Thymus (tissue), 11 donors: Measurements from ENCODE around the gene RPL39L. TPM values are rescaled to one million over a fixed set of nuclear protein-coding genes. Genes with fewer than 3 reads are reported as not detected.
"Not testable (repeated sequence)": the region's sequence is repeated elsewhere in the genome, so short reads cannot be mapped to it uniquely, and the experiment has no call there.

Source experiments
- DNase-seq, 9 donors: peaks; one replicate each; pipeline ENCODE4 v3.0.0-alpha.2; 2013; ENCODE audit warnings: low spot score in 9 of 9, low read depth in 6 of 9, missing footprints in 1 of 9
- H3K27ac ChIP-seq, 2 donors: one replicate each; pipeline ENCODE4 v1.5.1; 2013; ENCODE audit warnings: control low read depth in 1 of 2, low read depth in 1 of 2, low read length in 1 of 2, mild to moderate bottlenecking in 1 of 2, moderate library complexity in 1 of 2
- H3K27me3 ChIP-seq, 2 donors: one replicate each; pipeline ENCODE4 v1.5.1; 2013; ENCODE audit warnings: low read length in 1 of 2; ENCODE audit not compliant: control insufficient read depth in 2 of 2, insufficient read depth in 1 of 2
- H3K36me3 ChIP-seq, 2 donors: one replicate each; pipeline ENCODE4 v1.5.1; 2013; ENCODE audit warnings: low read length in 1 of 2, mild to moderate bottlenecking in 1 of 2, moderate library complexity in 1 of 2; ENCODE audit not compliant: control insufficient read depth in 2 of 2, insufficient read depth in 2 of 2
- H3K4me1 ChIP-seq, 2 donors: one replicate each; pipeline ENCODE4 v1.5.1; 2013; ENCODE audit warnings: low read length in 2 of 2; ENCODE audit not compliant: control insufficient read depth in 2 of 2, insufficient read depth in 2 of 2
- H3K4me3 ChIP-seq, 2 donors: one replicate each; pipeline ENCODE4 v1.5.1; 2013; ENCODE audit warnings: low read length in 2 of 2, control low read depth in 1 of 2, mild to moderate bottlenecking in 1 of 2
- H3K9me3 ChIP-seq, 2 donors: one replicate each; pipeline ENCODE4 v1.5.1; 2013; ENCODE audit warnings: low read length in 1 of 2, mild to moderate bottlenecking in 1 of 2; ENCODE audit not compliant: control insufficient read depth in 2 of 2, insufficient read depth in 1 of 2
- WGBS: extraction: QIAGEN DNeasy Blood & Tissue Kit; methylation state at CpG from one replicate; pipeline ENCODE4 v1.1.7; 2013; 5-methylcytosine and 5-hydroxymethylcytosine counted together
- polyA plus RNA-seq: library from polyadenylated mRNA; stranded (reverse); fragments of 200-250 nt; gene quantifications from one replicate; pipeline ENCODE4 v1.2.3, GENCODE V29; 2013
- total RNA-seq: library from RNA; stranded (reverse); fragments of 120-200 nt; gene quantifications from one replicate; pipeline ENCODE4 v1.2.4, GENCODE V29; 2013
- donor health status: healthy.

Gene RPL39L
- total and polyA plus RNA-seq, 2 donors: 7.6 to 36.6 TPM

- no peaks in the 10 kb centered on the region for H3K36me3 ChIP-seq
- H3K9me3 ChIP-seq: peaks cover 0 to 9% of the 10 kb centered on the region in 2 donors
- peak in 4 of 9 donors; percentile 19 to 57 (median 28) for DNase-seq
- no peak overlapping the region for H3K4me3 ChIP-seq
- no peaks in the 10 kb centered on the region for H3K27me3 ChIP-seq
- no peak overlapping the region for H3K27ac ChIP-seq
- no peaks in the 10 kb centered on the region for H3K4me1 ChIP-seq
- WGBS: 88% methylated on average over 2 of the region's 2 CpGs
Measured at GRCh38 chr3:187150599-187150998, 11.3 kb upstream of the RPL39L start.

GRCh38 chr3:187150186-187150585 lies 10.9 kb upstream of the RPL39L start:
- Histone ChIP-seq H3K27ac (no peak overlapping the region), H3K4me3 (no peak overlapping the region), H3K27me3 (no peaks in the 10 kb centered on the region), H3K36me3 (no peaks in the 10 kb centered on the region), H3K9me3 (peaks cover 0 to 13% of the 10 kb centered on the region in 2 donors), H3K4me1 (no peaks in the 10 kb centered on the region)
- no peak for DNase-seq
- 97% methylated on average over 7 of the region's 7 CpGs for whole genome bisulfite sequencing

GRCh38 chr3:187146389-187146788 lies 7.1 kb upstream of the RPL39L start:
- Histone ChIP-seq H3K27me3 (no peaks in the 10 kb centered on the region), H3K36me3 (no peaks in the 10 kb centered on the region), H3K4me1 (no peaks in the 10 kb centered on the region), H3K27ac (no peak overlapping the region), H3K9me3 (peaks cover 0 to 18% of the 10 kb centered on the region in 2 donors), H3K4me3 (no peak overlapping the region)
- 88% methylated on average over 3 of the region's 3 CpGs for WGBS
- no peak for DNase-seq

- 99% methylated on average over 3 of the region's 3 CpGs for WGBS
- Histone ChIP-seq H3K27me3 (no peaks in the 10 kb centered on the region), H3K36me3 (no peaks in the 10 kb centered on the region), H3K4me3 (no peak overlapping the region), H3K4me1 (no peaks in the 10 kb centered on the region), H3K9me3 (peaks cover 0 to 17% of the 10 kb centered on the region in 2 donors), H3K27ac (no peak overlapping the region)
- DNase-seq: no peak
Measured at GRCh38 chr3:187145149-187145895, 6.0 kb upstream of the RPL39L start.

- Histone ChIP-seq H3K27ac (peak overlapping the region in 1 of 2 donors; percentile 95), H3K4me3 (peak overlapping the region; percentile 61 to 62), H3K9me3 (peaks cover 0 to 16% of the 10 kb centered on the region in 2 donors), H3K4me1 (peaks cover 9 to 14% of the 10 kb centered on the region in 2 donors), H3K27me3 (no peaks in the 10 kb centered on the region), H3K36me3 (no peaks in the 10 kb centered on the region)
- 31% methylated on average over 3 of the region's 3 CpGs for WGBS
- DNase-seq: no peak
Measured at GRCh38 chr3:187139895-187140253, 578 bp upstream of the RPL39L start.

GRCh38 chr3:187136936-187137335 lies 2.4 kb downstream of the RPL39L start:
- no peak overlapping the region for H3K4me3 ChIP-seq
- H3K4me1 ChIP-seq: peaks cover 9 to 14% of the 10 kb centered on the region in 2 donors
- H3K36me3 ChIP-seq: no peaks in the 10 kb centered on the region
- no peak for DNase-seq
- peaks cover 0 to 14% of the 10 kb centered on the region in 2 donors for H3K9me3 ChIP-seq
- WGBS: 98% methylated on average over 4 of the region's 4 CpGs
- no peaks in the 10 kb centered on the region for H3K27me3 ChIP-seq
- H3K27ac ChIP-seq: no peak overlapping the region

- H3K27ac ChIP-seq: no peak overlapping the region
- H3K4me3 ChIP-seq: no peak overlapping the region
- no peaks in the 10 kb centered on the region for H3K36me3 ChIP-seq
- 72% methylated on average over 1 of the region's 1 CpG for WGBS
- peaks cover 0 to 14% of the 10 kb centered on the region in 2 donors for H3K9me3 ChIP-seq
- peaks cover 10 to 14% of the 10 kb centered on the region in 2 donors for H3K4me1 ChIP-seq
- H3K27me3 ChIP-seq: no peaks in the 10 kb centered on the region
- DNase-seq: no peak
Measured at GRCh38 chr3:187136337-187136736, 3.0 kb downstream of the RPL39L start.

GRCh38 chr3:187135172-187135690 lies 4.1 kb downstream of the RPL39L start:
- H3K27ac ChIP-seq, H3K36me3 ChIP-seq, DNase-seq, H3K4me3 ChIP-seq, H3K27me3 ChIP-seq: not testable (repeated sequence)
- peaks cover 0 to 17% of the 10 kb centered on the region in 2 donors for H3K9me3 ChIP-seq
- WGBS: 97% methylated on average over 11 of the region's 11 CpGs
- peaks cover 16 to 22% of the 10 kb centered on the region in 2 donors for H3K4me1 ChIP-seq

- peaks cover 0 to 12% of the 10 kb centered on the region in 2 donors for H3K9me3 ChIP-seq
- 62% methylated on average over 2 of the region's 2 CpGs for WGBS
- not testable (repeated sequence) for H3K27ac ChIP-seq, H3K27me3 ChIP-seq, DNase-seq, H3K4me3 ChIP-seq, H3K4me1 ChIP-seq, H3K36me3 ChIP-seq
Measured at GRCh38 chr3:187133181-187133580, 6.1 kb downstream of the RPL39L start.
